Measurements from ENCODE around the gene DDX52.

DNA sequence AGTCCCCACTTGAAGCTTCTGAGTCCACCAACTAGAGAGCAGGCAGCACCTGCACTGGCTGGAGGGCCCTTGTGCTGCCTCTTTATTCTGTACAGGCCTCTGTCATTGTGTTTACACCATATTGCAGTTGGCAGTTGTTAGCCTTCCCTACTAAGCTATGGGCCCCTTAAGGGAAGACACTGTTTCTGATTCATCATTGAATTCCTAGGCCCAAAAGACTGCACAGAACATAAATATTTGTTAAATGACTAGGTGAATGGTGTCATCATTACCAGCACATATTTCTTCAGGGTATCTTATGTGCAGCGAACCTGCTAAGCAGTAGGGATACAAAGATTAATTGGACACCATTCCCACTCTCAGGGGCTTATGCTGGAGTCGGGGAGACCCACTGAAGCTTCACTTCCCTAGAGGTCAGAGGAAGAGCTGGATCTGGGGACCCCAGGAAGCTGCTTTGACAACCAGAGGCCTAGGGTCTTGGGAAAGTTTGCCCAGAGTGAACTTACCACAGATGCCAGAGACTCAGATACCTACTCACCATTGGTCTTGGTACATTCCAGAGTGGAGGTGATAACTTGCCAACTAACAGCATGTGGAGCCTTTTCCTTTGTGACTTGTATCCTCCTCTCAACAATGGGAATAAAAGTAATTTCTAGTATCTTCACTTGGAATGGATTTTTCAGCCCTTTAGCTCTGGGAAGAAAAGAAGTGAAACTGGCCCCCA, 28.7 kb upstream of the DDX52 start:
- TF ChIP-seq, protein P1, sequence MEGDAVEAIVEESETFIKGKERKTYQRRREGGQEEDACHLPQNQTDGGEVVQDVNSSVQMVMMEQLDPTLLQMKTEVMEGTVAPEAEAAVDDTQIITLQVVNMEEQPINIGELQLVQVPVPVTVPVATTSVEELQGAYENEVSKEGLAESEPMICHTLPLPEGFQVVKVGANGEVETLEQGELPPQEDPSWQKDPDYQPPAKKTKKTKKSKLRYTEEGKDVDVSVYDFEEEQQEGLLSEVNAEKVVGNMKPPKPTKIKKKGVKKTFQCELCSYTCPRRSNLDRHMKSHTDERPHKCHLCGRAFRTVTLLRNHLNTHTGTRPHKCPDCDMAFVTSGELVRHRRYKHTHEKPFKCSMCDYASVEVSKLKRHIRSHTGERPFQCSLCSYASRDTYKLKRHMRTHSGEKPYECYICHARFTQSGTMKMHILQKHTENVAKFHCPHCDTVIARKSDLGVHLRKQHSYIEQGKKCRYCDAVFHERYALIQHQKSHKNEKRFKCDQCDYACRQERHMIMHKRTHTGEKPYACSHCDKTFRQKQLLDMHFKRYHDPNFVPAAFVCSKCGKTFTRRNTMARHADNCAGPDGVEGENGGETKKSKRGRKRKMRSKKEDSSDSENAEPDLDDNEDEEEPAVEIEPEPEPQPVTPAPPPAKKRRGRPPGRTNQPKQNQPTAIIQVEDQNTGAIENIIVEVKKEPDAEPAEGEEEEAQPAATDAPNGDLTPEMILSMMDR (IDR thresholded peaks at IDR 0.05; ENCODE audit: insufficient read depth, low read depth, low read length): no peak
- no peak for TF ChIP-seq EZH2 (IDR thresholded peaks at IDR 0.05; ENCODE audit: insufficient read depth, low read length)
